ENCODE measurements around the gene CFAP47.
"Not testable (repeated sequence)": the region's sequence is repeated elsewhere in the genome, so short reads cannot be mapped to it uniquely, and the experiment has no call there.

Gene CFAP47

DNA sequence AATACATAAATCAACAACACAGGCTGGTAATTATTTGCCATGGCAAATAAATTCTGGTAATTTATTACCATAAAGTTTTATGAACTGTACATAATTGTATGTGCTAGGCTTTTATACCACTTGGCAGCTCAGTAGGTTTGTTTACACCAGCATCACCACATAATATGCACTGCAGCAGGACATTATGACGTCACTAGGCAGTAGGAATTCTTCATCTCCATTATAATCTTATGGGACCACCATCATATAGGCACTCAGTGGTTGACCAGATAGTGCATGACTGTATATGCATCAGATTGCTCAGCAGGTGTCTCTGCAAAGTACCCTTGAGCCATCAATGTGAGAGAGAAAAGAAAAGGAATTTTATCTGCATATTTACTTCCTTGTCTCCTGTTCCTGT, 295.4 kb downstream of the CFAP47 start:
- in situ Hi-C loops (cut with MboI; ENCODE audit: low sequenced_read_pairs) = no loop called here

DNA sequence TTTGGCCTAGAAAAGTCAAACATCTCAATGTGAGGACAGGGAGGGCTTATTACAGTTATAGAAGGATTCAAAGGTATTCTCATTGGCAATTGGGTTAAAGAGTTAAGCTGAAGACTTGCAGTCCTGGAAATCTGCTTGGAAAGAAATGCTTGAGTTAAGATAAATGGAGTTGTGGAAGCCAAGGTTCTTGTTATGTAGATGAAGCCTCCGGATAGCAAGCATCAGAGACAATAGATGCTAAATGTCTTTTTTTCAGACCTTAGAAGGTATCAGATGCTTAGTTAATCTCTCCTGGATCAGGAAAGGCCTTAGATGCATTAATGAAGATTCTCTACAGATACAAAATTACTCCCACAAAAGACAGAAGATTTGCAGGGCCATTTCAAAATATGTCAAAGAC, 299.3 kb downstream of the CFAP47 start:
- in situ Hi-C loops (cut with MboI; ENCODE audit: low sequenced_read_pairs) = no loop called here

DNA sequence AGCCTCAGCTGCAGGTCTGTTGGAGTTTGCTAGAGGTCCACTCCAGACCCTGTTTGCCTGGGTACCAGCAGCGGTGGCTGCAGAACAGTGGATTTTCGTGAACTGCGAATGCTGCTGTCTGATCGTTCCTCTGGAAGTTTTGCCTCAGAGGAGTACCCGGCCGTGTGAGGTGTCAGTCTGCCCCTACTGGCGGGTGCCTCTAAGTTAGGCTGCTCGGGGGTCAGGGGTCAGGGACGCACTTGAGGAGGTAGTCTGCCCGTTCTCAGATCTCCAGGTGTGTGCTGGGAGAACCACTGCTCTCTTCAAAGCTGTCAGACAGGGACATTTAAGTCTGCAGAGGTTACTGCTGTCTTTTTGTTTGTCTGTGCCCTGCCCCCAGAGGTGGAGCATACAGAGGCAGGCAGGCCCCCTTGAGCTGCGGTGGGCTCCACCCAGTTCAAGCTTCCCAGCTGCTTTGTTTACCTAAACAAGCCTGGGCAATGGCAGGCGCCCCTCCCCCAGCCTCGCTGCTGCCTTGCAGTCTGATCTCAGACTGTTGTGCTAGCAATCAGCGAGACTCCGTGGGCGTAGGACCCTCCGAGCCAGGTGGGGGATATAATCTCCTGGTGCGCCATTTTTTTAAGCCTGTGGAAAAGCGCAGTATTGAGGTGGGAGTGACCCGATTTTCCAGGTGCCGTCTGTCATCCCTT, 315.4 kb downstream of the CFAP47 start:
- in situ Hi-C loops (cut with MboI; ENCODE audit: low sequenced_read_pairs) = not testable (repeated sequence)

DNA sequence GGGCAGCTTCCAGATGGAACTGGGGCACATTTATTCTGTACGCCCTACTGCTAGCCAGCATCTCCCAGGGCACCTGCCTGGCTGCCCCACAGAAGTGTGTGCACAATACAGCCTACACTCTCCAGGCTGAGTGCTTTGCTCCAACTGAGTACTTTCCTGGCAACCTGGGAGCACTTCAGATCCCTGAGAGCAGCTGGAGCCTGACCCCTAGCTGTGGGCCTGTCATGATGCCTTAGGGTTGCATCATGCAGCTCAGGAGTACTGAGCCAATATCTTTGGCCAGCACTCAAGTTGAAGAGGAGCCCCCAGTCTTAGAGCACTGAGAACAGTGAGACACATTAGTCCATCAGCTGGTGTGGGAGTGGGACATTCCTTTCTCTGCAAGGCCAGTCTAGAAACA, 321.9 kb downstream of the CFAP47 start:
- in situ Hi-C loops (cut with MboI; ENCODE audit: low sequenced_read_pairs) = no loop called here

DNA sequence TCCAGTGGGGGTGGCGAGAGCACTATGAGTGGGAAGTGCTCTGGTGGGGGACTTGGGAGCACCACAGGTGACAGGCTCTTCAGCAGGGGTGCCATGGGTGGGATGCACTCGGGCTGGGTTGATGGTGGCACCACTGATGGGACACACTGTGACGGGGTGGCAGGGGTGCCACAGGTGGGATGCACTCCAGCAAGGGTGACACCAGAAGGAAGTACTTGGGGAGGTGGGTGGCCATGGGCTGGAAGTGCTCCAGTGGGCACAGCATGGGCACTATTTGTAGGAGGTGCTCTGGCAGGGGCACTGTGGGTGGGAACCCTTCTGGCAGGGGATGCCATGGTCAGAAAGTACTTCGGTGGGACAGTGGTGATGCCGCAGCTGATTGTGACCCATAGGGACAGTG, 346.6 kb downstream of the CFAP47 start:
- in situ Hi-C loops (cut with MboI; ENCODE audit: low sequenced_read_pairs) = no loop called here

DNA sequence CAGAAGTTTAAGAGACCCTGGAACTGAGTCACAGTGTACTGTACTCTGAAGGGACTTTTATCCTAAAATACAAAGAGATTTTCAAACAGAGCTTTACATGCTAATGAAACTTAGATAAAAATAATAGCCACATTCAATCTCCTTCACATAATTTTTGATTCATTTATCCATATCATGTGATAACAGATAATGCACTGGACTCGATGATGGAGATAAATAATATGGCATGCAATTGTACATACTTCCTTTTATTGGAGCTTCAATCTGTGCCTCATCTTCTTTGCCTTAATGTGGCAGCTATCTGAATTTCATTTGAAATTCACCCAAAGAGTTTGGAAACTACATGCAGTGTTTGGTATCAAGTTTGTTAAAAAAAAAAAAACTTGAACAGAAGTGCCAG, 390.6 kb downstream of the CFAP47 start:
- in situ Hi-C loops (cut with MboI; ENCODE audit: low sequenced_read_pairs) = no loop called here

DNA sequence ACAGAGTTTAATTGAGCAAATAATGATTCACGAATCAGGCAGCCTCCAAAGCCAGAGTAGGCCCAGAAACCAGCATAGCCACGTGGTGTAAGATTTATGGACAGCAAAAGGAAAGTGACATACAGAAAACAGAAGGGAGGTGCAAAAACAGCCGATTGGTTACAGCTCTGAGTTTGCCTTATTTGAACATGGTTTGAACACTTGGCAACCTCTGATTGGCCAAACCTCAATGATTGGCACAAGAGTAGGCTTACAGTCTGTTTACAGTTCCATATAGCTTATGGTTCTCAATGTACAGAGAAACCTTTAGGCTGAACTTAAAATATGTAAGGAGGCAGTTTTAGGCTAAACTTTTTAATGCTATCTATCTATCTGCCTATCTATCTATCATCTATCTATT, 394.8 kb downstream of the CFAP47 start:
- in situ Hi-C loops (cut with MboI; ENCODE audit: low sequenced_read_pairs) = no loop called here

DNA sequence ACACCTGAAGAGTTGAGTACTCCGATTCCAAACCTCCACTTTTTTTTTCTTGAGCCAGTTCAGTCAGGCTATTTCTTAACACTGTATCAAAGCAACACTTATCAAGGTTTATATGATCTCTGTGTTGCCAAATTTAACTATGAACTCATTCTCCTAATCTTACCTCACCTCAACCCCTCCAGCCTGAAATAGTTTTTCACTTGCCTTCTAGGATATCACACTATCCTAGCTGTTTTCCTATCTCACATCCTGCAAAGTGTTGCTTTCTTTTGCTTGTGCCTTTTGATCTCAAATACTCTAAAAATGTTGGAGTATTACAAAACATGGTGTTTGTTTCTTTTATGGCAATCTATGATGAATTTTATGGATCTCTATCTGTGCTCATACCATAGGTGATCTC, 415.0 kb downstream of the CFAP47 start:
- in situ Hi-C loops (cut with MboI; ENCODE audit: low sequenced_read_pairs) = no loop called here

DNA sequence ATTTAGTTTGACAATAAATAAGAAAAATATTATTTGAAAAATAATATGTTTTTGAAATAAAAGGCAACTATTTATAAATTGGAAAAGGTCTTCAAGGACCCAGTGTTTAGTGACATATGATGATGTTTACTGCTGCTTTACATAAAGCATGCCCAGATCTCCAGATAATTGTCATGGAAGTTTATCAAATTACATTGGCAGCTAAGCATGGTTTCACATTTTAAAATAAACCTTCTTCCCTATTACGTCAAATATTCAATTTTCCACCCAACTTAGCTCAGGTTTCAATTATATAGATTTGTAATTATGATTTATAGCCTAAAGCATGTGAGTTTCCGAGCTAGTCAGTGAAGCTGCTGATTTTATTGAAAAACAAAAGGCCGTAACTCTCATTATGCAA, 417.2 kb downstream of the CFAP47 start:
- in situ Hi-C loops (cut with MboI; ENCODE audit: low sequenced_read_pairs) = no loop called here

DNA sequence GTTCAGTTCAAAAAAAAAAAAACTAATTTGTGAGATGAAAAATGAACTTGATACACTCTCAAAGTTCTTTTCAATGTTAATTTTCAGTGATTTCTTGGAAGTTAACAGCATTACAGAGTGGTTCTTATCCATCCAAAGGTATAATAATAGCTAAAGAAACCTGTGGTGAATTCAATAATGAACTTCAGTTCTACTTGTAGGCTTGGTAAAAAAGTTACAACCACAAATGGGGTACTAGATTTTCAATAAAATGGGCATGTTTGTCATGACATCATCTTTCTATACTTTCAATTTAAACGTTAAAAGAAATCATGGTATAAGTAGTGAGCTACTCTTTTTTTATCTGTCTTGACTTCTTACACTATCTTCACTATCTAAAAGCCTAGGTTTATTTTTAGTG, 424.8 kb downstream of the CFAP47 start:
- in situ Hi-C loops (cut with MboI; ENCODE audit: low sequenced_read_pairs) = no loop called here

DNA sequence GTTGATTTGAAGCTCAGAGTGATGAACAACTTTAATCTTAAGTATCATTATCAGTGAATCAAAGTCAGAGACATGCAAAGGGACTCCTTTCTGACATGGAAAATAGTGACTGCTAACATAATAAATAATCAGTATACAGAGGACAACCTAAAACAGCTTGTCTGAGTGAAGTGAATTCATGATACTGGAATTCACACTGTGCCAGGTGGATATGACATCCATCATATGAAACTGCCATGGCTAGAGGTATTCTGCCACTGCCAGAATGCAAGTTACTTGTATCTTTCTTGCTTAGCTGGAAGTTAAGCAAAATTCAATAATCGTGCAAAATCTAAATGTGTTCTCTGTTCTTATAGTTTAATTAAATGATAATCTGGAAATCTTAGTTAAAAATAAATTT, 429.0 kb downstream of the CFAP47 start:
- in situ Hi-C loops (cut with MboI; ENCODE audit: low sequenced_read_pairs) = no loop called here

DNA sequence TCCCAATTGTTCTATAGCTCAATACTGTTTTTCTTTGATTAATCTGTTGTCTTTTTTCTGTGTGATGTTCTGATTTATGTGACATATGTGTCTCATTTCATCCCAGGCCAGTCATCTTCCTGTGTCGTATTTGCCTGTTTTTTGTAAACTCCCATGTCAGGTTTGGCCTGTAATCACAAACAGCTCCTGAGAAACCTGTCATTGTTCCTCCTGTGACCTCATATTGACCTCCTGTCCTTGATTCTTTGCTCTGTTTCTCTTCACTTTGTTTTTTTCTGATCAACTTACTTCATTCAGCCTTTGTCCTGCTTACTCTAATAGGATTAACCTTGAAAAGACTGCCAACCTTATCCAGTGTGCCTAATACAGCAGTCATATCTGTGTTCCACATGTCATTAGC, 438.3 kb downstream of the CFAP47 start:
- in situ Hi-C loops (cut with MboI; ENCODE audit: low sequenced_read_pairs) = no loop called here

DNA sequence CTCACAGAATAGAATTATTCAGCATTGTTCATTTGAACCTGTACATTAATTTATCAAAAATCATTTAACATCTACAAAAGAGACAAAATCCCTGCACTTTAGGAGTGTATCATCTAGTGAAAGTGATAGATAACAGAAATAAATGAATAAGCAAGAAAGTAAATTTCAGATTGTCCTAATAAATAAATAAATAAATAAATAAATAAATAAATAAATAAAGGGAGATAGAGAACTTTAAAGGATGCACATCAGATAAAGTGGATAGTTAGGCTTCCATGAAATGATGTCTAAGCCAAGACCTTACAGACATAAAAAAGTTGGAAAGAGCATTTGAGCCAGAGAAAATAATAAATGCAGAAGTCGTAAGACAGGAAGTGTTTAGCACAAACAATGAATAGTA, 444.7 kb downstream of the CFAP47 start:
- in situ Hi-C loops (cut with MboI; ENCODE audit: low sequenced_read_pairs) = no loop called here

DNA sequence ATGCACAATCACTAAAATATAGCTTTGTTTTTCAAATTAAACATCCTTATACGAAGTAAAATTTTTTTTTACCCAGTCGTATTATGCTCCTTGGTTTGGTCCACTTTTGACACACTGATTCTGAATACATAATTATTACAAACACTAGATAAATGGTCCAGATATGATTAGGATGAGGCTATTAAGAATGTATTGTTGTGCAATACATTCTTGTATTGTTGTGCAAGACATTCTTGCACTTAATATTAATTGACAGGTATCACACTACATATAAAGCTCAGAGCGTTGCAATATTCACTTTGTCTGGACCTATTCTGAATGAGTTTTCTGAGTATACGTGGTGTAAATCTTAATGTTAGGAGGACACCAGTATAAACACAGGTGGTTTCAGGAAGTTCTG, 464.0 kb downstream of the CFAP47 start:
- in situ Hi-C loops (cut with MboI; ENCODE audit: low sequenced_read_pairs) = no loop called here

DNA sequence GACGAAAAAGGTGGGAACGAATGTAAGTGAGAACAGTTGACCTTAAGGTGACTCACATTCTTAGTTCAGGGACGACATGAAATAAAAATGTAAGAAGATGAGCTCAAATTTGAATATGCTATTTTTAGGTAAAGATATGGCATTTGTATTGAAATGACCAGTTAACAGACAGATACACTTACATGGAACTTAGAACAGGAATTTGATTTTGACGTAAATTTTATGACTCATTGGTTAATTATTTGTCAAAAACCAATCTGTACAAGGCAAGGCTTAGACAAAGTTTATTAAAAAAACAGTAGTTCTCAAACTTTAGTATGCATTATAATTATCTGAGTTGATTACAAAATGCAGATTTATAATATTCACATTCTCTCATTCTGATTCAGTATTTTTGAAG, 469.4 kb downstream of the CFAP47 start:
- in situ Hi-C loops (cut with MboI; ENCODE audit: low sequenced_read_pairs) = no loop called here

DNA sequence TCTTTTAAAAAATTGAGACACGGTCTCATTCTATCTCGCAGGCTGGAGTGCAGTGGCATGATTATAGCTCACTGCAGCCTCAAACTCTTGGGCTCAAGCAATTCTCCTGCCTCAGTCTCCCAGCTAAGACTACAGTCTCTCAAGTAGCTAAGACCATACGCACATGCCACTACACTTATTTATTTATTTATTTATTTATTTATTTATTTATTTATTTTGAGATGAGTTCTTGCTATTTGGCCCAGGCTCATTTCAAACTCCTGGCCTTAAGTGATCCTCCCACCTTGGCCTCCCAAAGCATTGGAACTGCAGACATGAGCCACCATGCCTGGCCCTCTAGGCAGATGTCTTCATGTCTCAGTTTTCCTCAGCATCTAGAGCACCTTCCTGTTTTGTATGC, 482.2 kb downstream of the CFAP47 start:
- in situ Hi-C loops (cut with MboI; ENCODE audit: low sequenced_read_pairs) = no loop called here

DNA sequence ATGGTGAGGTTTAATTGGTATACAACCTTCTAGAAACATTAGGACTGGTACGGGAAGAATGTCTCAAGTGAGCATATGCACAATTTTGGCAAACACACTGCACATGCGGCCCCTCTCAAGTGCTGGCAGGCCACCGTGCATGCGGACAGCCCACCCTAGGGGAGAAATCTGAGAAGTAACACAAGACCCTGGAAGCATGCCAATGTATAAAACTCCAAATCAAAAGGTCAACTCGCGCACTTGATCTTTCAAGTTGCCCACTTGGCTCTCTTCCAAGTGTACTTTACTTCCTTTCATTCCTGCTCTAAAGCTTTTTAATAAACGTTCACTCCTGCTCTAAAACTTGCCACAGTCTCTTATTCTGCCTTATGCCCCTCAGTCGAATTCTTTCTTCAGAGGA, 488.3 kb downstream of the CFAP47 start:
- in situ Hi-C loops (cut with MboI; ENCODE audit: low sequenced_read_pairs) = no loop called here

DNA sequence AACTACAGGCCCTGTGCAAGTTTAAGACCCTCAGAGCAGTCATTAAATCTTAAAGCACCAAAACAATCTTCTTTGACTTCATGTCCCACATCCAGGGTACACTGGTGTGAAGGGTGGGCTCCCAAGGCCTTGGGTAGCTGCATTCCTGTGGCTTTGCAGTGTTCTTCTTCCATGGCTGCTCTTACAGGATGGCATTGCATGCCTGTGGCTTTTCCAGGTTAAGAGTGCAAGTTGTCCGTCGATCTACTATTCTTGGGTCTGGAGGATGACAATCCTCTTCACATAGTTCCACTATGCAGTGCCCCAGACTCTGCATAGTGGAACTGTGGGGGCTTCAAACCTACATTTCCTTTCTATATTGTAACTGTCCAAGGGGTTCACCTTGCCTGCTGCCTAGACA, 494.5 kb downstream of the CFAP47 start:
- in situ Hi-C loops (cut with MboI; ENCODE audit: low sequenced_read_pairs) = no loop called here

DNA sequence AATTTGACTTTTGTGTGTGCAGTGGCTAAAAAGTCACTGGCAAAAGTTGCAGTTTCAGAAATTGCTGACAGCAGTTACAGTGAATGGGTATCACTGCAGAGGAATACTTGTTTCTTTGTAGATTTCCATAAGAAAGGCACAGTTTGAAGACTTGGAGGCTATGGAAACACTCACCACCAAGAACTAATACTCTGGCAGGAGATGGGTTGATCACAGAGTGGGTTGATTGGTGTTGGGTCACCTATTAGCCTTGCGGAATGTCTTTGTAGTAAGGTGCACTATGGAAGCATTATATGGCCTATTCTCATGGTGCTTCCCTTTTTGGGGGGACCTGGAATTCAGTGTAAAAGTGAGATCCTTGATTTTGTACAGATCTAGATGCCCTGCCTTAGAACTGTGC, 502.8 kb downstream of the CFAP47 start:
- in situ Hi-C loops (cut with MboI; ENCODE audit: low sequenced_read_pairs) = no loop called here

DNA sequence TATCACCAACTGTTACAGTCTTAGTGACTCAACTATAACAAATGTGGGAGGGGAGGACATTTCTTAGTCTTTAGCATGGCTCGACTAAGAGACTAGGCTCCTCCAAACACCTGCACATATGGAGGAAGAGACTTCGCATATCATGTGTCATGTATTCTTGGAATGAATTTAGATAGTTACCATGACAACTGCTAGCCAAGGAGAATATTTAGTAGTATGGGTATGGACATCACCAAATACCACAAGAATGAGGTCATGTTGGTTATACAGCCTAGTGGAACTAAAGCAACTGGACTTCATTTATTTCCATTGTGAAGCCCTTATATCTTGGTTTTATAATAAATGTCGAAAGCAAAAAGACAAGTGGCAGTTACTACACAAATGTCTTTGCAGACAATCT, 512.3 kb downstream of the CFAP47 start:
- in situ Hi-C loops (cut with MboI; ENCODE audit: low sequenced_read_pairs) = no loop called here

DNA sequence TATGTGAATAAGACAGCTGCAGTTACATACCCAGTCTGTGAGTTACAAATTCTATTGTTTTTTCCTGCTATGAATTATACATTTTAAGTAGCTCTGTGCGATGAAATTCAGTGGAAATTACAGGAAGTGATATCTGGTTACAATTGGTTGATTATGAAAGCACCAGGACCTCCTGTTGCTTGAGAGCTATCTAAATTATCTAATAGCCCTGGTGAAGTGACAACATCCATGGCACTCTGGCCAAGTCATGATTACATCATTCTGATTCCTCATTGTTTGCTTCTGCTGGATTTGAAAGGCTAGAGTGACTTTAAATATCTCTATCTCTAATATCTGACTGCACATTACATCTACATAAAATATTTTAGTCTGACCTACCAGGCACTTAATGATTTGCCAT, 515.0 kb downstream of the CFAP47 start:
- in situ Hi-C loops (cut with MboI; ENCODE audit: low sequenced_read_pairs) = no loop called here
